ENCODE data around the gene REPS2. TPM values are rescaled to one million over a fixed set of nuclear protein-coding genes. Genes with fewer than 3 reads are reported as not detected.

REPS2 gene
- total and polyA plus RNA-seq, 9 of the 15 experiments (the other 6 are each of a cell fraction or from before 2014, with no cell fraction given) = 0.01 to 0.07 (median 0.01) TPM; not detected in 3

DNA sequence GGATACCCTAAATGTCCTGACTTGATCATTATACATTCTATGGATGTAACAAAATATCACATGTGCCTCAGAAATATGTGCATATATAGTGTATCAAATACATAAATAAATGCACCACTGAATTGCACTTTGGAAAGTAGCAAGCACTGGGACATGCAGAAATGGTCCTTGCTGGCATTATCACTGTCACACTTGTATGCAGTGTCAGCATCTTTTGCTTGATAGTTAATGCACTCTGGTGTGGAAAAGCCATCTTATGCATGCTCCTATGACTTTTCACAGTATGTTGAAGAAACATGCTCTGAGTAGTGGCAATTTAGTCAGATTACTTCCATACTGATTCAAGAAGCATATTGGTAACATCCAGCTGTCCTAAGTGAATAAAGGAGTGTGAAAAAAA lies 27.5 kb upstream of the REPS2 start:
- no peaks in the 10 kb centered on the region for H4K20me1 ChIP-seq (replicated peaks; ENCODE audit: control insufficient read depth, insufficient read depth, low read length)
- TF ChIP-seq MAFG (tag; conservative IDR thresholded peaks at IDR 0.05) (peak; percentile 51; the same call in 1 of the 2 replicates), PURB (CRISPR knock-in tag; IDR thresholded peaks at IDR 0.05; ENCODE audit: low read depth) (no peak), C11orf30 (IDR thresholded peaks at IDR 0.05; ENCODE audit: low read depth) (peak; percentile 42; the same call in 1 of the 2 replicates), ZNF316 (IDR thresholded peaks at IDR 0.05) (peak; percentile 64; the same call in 1 of the 2 replicates), GTF2F1 (IDR thresholded peaks at IDR 0.05; ENCODE audit: low read depth, low read length) (no peak)
- H3K4me3 ChIP-seq = no peak overlapping the region
- no peak overlapping the region for H3K4me2 ChIP-seq (ENCODE audit: insufficient read depth, low read length)
- ATAC-seq (no peak), DNase-seq (ENCODE audit: extremely low read depth in 1 of 4, low spot score in 3 of 4) (no peak), FAIRE-seq (no peak)
- no TSS peak for BruUV-seq (replicated peaks)
- intact Hi-C loops (cut with micrococcal nuclease) = no loop called here
- H3K36me3 ChIP-seq (ENCODE audit: control insufficient read depth, insufficient read depth, low read length) = no peaks in the 10 kb centered on the region
- H3K9me3 ChIP-seq (replicated peaks; ENCODE audit: control insufficient read depth, insufficient read depth, low read depth, low read length) = no peaks in the 10 kb centered on the region
- ChIA-PET CTCF (ENCODE audit: low intra/inter-chr PET ratio) (no interaction called here), POLR2A (no interaction called here)
- in situ Hi-C loops (cut with MboI) = no loop called here
- H2AFZ ChIP-seq (ENCODE audit: low read depth, low read length) = no peak overlapping the region
- no peaks in the 10 kb centered on the region for H3K4me1 ChIP-seq (replicated peaks in 1 of 2; ENCODE audit: control insufficient read depth in 2 of 2, insufficient read depth in 2 of 2, low read length in 2 of 2)
- no peak overlapping the region for H3K27ac ChIP-seq (ENCODE audit: extremely low read depth, low read depth, low read length)
- no peaks in the 10 kb centered on the region for H3K9me1 ChIP-seq (ENCODE audit: control insufficient read depth, insufficient read depth, low read length)
- H3K27me3 ChIP-seq (ENCODE audit: control insufficient read depth in 2 of 2, insufficient read depth in 2 of 2, low read length in 2 of 2) = peaks cover 0 to 4% of the 10 kb centered on the region in 2 experiments; a peak in 2 of 5 replicates
- H3K79me2 ChIP-seq (ENCODE audit: control insufficient read depth, insufficient read depth, low read length) = no peaks in the 10 kb centered on the region
- no peak overlapping the region for H3K9ac ChIP-seq (ENCODE audit: insufficient read depth in 1 of 2, low read depth in 2 of 2, low read length in 2 of 2)

DNA sequence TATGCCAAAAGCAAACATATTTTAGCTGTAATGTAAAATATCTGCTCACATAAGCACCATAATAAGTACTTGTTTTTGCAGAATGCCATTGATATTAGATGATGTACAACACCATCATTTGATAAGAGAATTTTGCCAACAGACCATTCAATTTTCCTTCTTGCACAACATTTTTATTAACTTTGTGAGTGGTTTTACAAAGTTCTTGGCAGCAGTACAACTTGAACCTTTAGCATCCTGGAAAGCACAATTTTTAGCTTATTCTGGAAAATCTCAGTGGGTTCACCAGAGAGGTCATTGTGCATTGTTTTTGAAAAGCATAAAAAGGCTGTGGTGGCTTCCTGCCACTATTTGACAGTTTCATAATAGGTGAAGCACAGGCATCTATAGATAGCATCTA lies 26.4 kb upstream of the REPS2 start:
- Histone ChIP-seq H3K9ac (ENCODE audit: insufficient read depth in 1 of 2, low read depth in 2 of 2, low read length in 2 of 2) (no peak overlapping the region), H3K9me3 (replicated peaks; ENCODE audit: control insufficient read depth, insufficient read depth, low read depth, low read length) (no peaks in the 10 kb centered on the region), H3K4me3 (no peak overlapping the region), H3K27me3 (ENCODE audit: control insufficient read depth in 2 of 2, insufficient read depth in 2 of 2, low read length in 2 of 2) (no peaks in the 10 kb centered on the region; a peak in 2 of 5 replicates), H3K4me2 (ENCODE audit: insufficient read depth, low read length) (no peak overlapping the region), H3K4me1 (replicated peaks in 1 of 2; ENCODE audit: control insufficient read depth in 2 of 2, insufficient read depth in 2 of 2, low read length in 2 of 2) (no peaks in the 10 kb centered on the region), H3K9me1 (ENCODE audit: control insufficient read depth, insufficient read depth, low read length) (no peaks in the 10 kb centered on the region), H3K27ac (ENCODE audit: extremely low read depth, low read depth, low read length) (no peak overlapping the region), H4K20me1 (replicated peaks; ENCODE audit: control insufficient read depth, insufficient read depth, low read length) (no peaks in the 10 kb centered on the region), H2AFZ (ENCODE audit: low read depth, low read length) (no peak overlapping the region), H3K79me2 (ENCODE audit: control insufficient read depth, insufficient read depth, low read length) (no peaks in the 10 kb centered on the region), H3K36me3 (ENCODE audit: control insufficient read depth, insufficient read depth, low read length) (no peaks in the 10 kb centered on the region)
- intact Hi-C loops (cut with micrococcal nuclease) = no loop called here
- ATAC-seq (no peak), DNase-seq (ENCODE audit: extremely low read depth in 1 of 4, low spot score in 3 of 4) (no peak), FAIRE-seq (no peak)
- BruUV-seq (replicated peaks) = no TSS peak
- in situ Hi-C loops (cut with MboI) = no loop called here
- CTCF ChIA-PET (ENCODE audit: low intra/inter-chr PET ratio) = no interaction called here
- POLR2A ChIA-PET = no interaction called here
- TF ChIP-seq, protein P1, sequence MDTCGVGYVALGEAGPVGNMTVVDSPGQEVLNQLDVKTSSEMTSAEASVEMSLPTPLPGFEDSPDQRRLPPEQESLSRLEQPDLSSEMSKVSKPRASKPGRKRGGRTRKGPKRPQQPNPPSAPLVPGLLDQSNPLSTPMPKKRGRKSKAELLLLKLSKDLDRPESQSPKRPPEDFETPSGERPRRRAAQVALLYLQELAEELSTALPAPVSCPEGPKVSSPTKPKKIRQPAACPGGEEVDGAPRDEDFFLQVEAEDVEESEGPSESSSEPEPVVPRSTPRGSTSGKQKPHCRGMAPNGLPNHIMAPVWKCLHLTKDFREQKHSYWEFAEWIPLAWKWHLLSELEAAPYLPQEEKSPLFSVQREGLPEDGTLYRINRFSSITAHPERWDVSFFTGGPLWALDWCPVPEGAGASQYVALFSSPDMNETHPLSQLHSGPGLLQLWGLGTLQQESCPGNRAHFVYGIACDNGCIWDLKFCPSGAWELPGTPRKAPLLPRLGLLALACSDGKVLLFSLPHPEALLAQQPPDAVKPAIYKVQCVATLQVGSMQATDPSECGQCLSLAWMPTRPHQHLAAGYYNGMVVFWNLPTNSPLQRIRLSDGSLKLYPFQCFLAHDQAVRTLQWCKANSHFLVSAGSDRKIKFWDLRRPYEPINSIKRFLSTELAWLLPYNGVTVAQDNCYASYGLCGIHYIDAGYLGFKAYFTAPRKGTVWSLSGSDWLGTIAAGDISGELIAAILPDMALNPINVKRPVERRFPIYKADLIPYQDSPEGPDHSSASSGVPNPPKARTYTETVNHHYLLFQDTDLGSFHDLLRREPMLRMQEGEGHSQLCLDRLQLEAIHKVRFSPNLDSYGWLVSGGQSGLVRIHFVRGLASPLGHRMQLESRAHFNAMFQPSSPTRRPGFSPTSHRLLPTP (IDR thresholded peaks at IDR 0.05; ENCODE audit: borderline replicate concordance, extremely low read depth, insufficient read length) = no peak
